Endothelial cell of umbilical vein (primary cell): ENCODE data around the gene SLC30A2. TPM values are rescaled to one million over a fixed set of nuclear protein-coding genes. Genes with fewer than 3 reads are reported as not detected.

Experiments
- BruUV-seq: library from RNA; stranded (reverse); fragments of 400-500 nt; replicated peaks from 2 replicates; lab custom pipeline; 2021; lab: Mats Ljungman, UMichigan
- CTCF ChIA-PET: fragments of 300-600, 350-600 bp; sonication (Branson Sonifier 250); formaldehyde crosslinking; loops from one replicate; lab custom pipeline; 2021; ENCODE audit warnings: antibody characterized with exemption, inconsistent platforms; lab: Charles Lee
- POLR2A ChIA-PET: fragments of 300-600, 350-600 bp; sonication (Branson Sonifier 250); formaldehyde crosslinking; loops from one replicate; lab custom pipeline; 2021; ENCODE audit warnings: antibody characterized with exemption, inconsistent platforms; lab: Charles Lee
- DNase-seq: peaks from one replicate; pipeline ENCODE4 v3.0.0-alpha.2; 2011; ENCODE audit warnings: low read depth, low spot score
- FAIRE-seq: peaks from 2 replicates; lab custom pipeline; 2011; peaks lifted over from hg19 to GRCh38; lab: Jason Lieb, UNC
- H2AFZ ChIP-seq: 2 replicates; pipeline ENCODE4 v1.6.0; 2012; ENCODE audit warnings: low read depth, low read length, control low read depth, inconsistent platforms
- H3K27ac ChIP-seq: 2 replicates; pipeline ENCODE4 v1.5.1; 2011; ENCODE audit warnings: low read depth, mild to moderate bottlenecking, control low read depth, low read length, moderate library complexity; ENCODE audit not compliant: insufficient read depth
- H3K27me3 ChIP-seq, 2 experiments: 2 replicates each; pipeline versions ENCODE4 v1.6.0 to v1.6.1; 2011; ENCODE audit warnings: low read length in 2 of 2, mixed read lengths in 1 of 2; ENCODE audit not compliant: control insufficient read depth in 2 of 2, insufficient read depth in 2 of 2
- H3K36me3 ChIP-seq, 2 experiments: 2 replicates in 1 of 2; 3 replicates in 1 of 2; pipeline ENCODE4 v1.5.1; 2011; ENCODE audit warnings: low read length in 2 of 2, mild to moderate bottlenecking in 1 of 2, moderate library complexity in 1 of 2; ENCODE audit not compliant: control insufficient read depth in 2 of 2, insufficient read depth in 2 of 2; ENCODE audit errors: extremely low read depth in 1 of 2
- H3K4me1 ChIP-seq: 3 replicates; pipeline ENCODE4 v1.5.1; 2011; ENCODE audit warnings: mild to moderate bottlenecking, low read length; ENCODE audit not compliant: control insufficient read depth, insufficient read depth; ENCODE audit errors: extremely low read depth
- H3K4me2 ChIP-seq: 2 replicates; pipeline ENCODE4 v1.6.1; 2011; ENCODE audit warnings: low read length, control low read depth, mixed read lengths; ENCODE audit not compliant: insufficient read depth
- H3K4me3 ChIP-seq, 3 experiments: fragments of 200-600 bp in 1 of 3; sonication (generic), shearing (Covaris generic) in 1 of 3; replicated peaks in 1 of 3; 2 replicates each; pipeline ENCODE4 v1.5.1; 2011 to 2016; ENCODE audit warnings: control low read depth in 3 of 3, low read length in 3 of 3, mild to moderate bottlenecking in 2 of 3, inconsistent platforms in 1 of 3, low read depth in 1 of 3, moderate library complexity in 1 of 3; ENCODE audit not compliant: insufficient read depth in 1 of 3
- H3K79me2 ChIP-seq: 2 replicates; pipeline ENCODE4 v1.6.0; 2012; ENCODE audit warnings: low read length, inconsistent platforms; ENCODE audit not compliant: control insufficient read depth, insufficient read depth
- H3K9ac ChIP-seq: replicated peaks from 2 replicates; pipeline ENCODE3; 2011; ENCODE audit warnings: low read length, control low read depth; ENCODE audit not compliant: insufficient read depth; ENCODE audit errors: extremely low read depth
- H3K9me1 ChIP-seq: replicated peaks from 3 replicates; pipeline ENCODE4 v1.6.0; 2011; ENCODE audit warnings: mild to moderate bottlenecking, low read length; ENCODE audit not compliant: control insufficient read depth, insufficient read depth; ENCODE audit errors: extremely low read depth
- H3K9me3 ChIP-seq: replicated peaks from 2 replicates; pipeline ENCODE4 v1.5.1; 2012; ENCODE audit warnings: low read length, inconsistent platforms; ENCODE audit not compliant: control insufficient read depth, insufficient read depth
- H4K20me1 ChIP-seq: replicated peaks from 2 replicates; pipeline ENCODE3; 2011; ENCODE audit warnings: mild to moderate bottlenecking, low read length; ENCODE audit not compliant: control insufficient read depth, insufficient read depth; ENCODE audit errors: extremely low read depth
- EZH2 ChIP-seq: IDR thresholded peaks from 2 replicates; pipeline ENCODE4 v1.6.1; 2012; ENCODE audit warnings: borderline replicate concordance, low read depth, mild to moderate bottlenecking, moderate library complexity, low read length, inconsistent platforms; ENCODE audit not compliant: severe bottlenecking
- FOS ChIP-seq: IDR thresholded peaks from 2 replicates; pipeline ENCODE4 v1.6.1; 2011; ENCODE audit warnings: mild to moderate bottlenecking, low read length, moderate library complexity, borderline replicate concordance; ENCODE audit not compliant: insufficient read depth
- JUN ChIP-seq: IDR thresholded peaks from 2 replicates; pipeline ENCODE4 v1.6.1; 2011; ENCODE audit warnings: borderline replicate concordance, low read depth; ENCODE audit not compliant: insufficient read length, insufficient read depth
- POLR2AphosphoS5 ChIP-seq: IDR thresholded peaks from 2 replicates; pipeline ENCODE4 v1.6.1; 2012; ENCODE audit warnings: low read depth, mild to moderate bottlenecking, control low read depth, low read length, moderate library complexity; ENCODE audit not compliant: insufficient read depth
- dilution Hi-C: fragments of 300-500 bp; cut with MboI; formaldehyde crosslinking; loops from one replicate; pipeline ENCODE4 v1.15.0; 2019; ENCODE audit warnings: low sequenced_read_pairs; ENCODE audit not compliant: extremely low pct_ligation_motif_present
- intact Hi-C: fragments of 100-400 bp; cut with micrococcal nuclease; formaldehyde crosslinking; loops from one replicate; pipeline ENCODE4 v1.10.0; 2022
- polyA plus RNA-seq, 4 experiments: library from polyadenylated mRNA; depleted of rRNA in 3 of 4; stranded (reverse) in 3 of 4; unstranded in 1 of 4; fragments of >200 nt; gene quantifications; 2 replicates each; pipeline versions ENCODE4 v1.2.1 to v1.2.3, GENCODE V29; 2011 to 2012; ENCODE audit warnings: missing spikeins in 1 of 4
- total RNA-seq: library from RNA; stranded (reverse); gene quantifications from 2 replicates; pipeline ENCODE4 v1.2.3, GENCODE V29; 2021

SLC30A2 gene
- total and polyA plus RNA-seq, 2 donors (not counting 3 experiments of a cell fraction or from before 2014, with no cell fraction given), result not detected

- Histone ChIP-seq H3K4me3 (no peak overlapping the region), H3K27ac (no peak overlapping the region), H3K4me1 (no peaks in the 10 kb centered on the region), H2AFZ (no peak overlapping the region), H3K9me1 (no peaks in the 10 kb centered on the region), H3K79me2 (no peaks in the 10 kb centered on the region), H4K20me1 (no peaks in the 10 kb centered on the region), H3K9ac (no peak overlapping the region), H3K9me3 (no peaks in the 10 kb centered on the region), H3K36me3 (no peaks in the 10 kb centered on the region), H3K4me2 (no peak overlapping the region), H3K27me3 (peaks cover 0 to 4% of the 10 kb centered on the region in 2 experiments)
- no peak for FAIRE-seq
- ChIA-PET POLR2A (no interaction called here), CTCF (no interaction called here)
- no TSS peak for BruUV-seq
- no peak for DNase-seq
- intact Hi-C loops, result no loop called here
- dilution Hi-C loops, result no loop called here
- TF ChIP-seq JUN, result no peak
- no peak for TF ChIP-seq FOS
- TF ChIP-seq POLR2AphosphoS5, result no peak
Observed at GRCh38 chr1:26025517-26025916, 20.4 kb downstream of the SLC30A2 start.

- ChIA-PET POLR2A (no interaction called here), CTCF (interaction anchor here (1.2 kb wide), 1 partner anchor 130 kb away, joined by 4 read pairs; no protein-coding TSS in a partner anchor)
- H2AFZ ChIP-seq, result no peak overlapping the region
- FAIRE-seq (no peak), DNase-seq (no peak)
- H3K36me3 ChIP-seq, result no peaks in the 10 kb centered on the region
- dilution Hi-C loops (no loop called here), intact Hi-C loops (no loop called here)
- TF ChIP-seq EZH2, result no peak
- H3K4me2 ChIP-seq, result no peak overlapping the region
- no peak overlapping the region for H3K9ac ChIP-seq
- peaks cover 2 to 4% of the 10 kb centered on the region in 2 experiments for H3K27me3 ChIP-seq
- no peaks in the 10 kb centered on the region for H4K20me1 ChIP-seq
- H3K4me3 ChIP-seq, result no peak overlapping the region
- H3K4me1 ChIP-seq, result no peaks in the 10 kb centered on the region
- no peaks in the 10 kb centered on the region for H3K9me3 ChIP-seq
- H3K79me2 ChIP-seq, result no peaks in the 10 kb centered on the region
- no TSS peak for BruUV-seq
- no peaks in the 10 kb centered on the region for H3K9me1 ChIP-seq
- H3K27ac ChIP-seq, result no peak overlapping the region
Observed at GRCh38 chr1:26025060-26025459, 20.9 kb downstream of the SLC30A2 start.
